ENCODE measurements around the gene ZC2HC1B. TPM values are rescaled to one million over a fixed set of nuclear protein-coding genes. Genes with fewer than 3 reads are reported as not detected.

The ZC2HC1B gene
- total and polyA plus RNA-seq, 9 of the 15 experiments (the other 6 are each of a cell fraction or from before 2014, with no cell fraction given) = not detected

DNA sequence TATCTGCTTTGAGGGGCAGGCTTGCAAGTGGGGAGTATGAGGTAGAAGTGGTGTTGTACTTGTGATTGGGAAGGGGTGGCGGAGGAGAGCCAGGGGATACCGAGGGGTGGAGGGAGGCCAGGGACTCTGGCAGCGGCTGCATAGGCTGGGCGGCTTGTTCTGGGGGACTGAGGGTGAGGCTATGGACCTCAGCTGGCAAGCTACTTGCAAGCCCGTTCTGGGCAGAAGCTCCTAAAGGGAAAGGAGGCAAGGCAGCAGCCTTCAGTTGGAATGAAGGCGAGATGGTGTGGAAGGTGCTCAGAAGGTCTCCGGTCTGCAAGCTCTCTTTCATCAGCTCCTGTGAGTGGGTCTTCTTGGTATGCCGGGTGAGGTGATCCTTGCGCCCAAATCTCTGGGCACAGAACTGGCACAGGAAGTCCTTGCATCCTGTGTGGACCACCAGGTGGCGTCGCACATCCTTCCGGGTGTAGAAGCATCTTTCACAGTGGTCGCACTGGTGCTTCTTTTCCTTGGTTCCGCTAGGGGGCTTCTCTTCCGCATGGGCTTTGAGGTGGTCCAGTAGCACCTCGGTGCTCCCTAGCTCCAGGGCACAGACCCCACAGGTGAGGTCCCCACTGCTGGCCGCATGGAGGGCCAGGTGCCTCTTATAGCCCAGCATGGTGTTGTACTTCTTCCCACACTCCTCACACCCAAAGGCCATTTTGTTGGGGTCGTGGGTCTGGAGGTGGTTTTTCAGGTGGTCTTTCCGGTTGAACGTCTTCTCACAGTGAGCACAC lies 77.8 kb downstream of the ZC2HC1B start (continued):
- TF ChIP-seq ZBTB9 (CRISPR knock-in tag; IDR thresholded peaks at IDR 0.05) (no peak), PHTF2 (CRISPR knock-in tag; IDR thresholded peaks at IDR 0.05) (no peak), SMARCE1 (IDR thresholded peaks at IDR 0.05) (no peak), ZNF134 (CRISPR knock-in tag; conservative IDR thresholded peaks at IDR 0.05) (no peak), KHSRP (IDR thresholded peaks at IDR 0.05) (no peak), ZNF644 (tag; IDR thresholded peaks at IDR 0.05; ENCODE audit: low read depth) (no peak), U2AF1 (optimal IDR thresholded peaks at IDR 0.05; ENCODE audit: low read depth, low read length) (no peak)
- TF ChIP-seq, protein P1, sequence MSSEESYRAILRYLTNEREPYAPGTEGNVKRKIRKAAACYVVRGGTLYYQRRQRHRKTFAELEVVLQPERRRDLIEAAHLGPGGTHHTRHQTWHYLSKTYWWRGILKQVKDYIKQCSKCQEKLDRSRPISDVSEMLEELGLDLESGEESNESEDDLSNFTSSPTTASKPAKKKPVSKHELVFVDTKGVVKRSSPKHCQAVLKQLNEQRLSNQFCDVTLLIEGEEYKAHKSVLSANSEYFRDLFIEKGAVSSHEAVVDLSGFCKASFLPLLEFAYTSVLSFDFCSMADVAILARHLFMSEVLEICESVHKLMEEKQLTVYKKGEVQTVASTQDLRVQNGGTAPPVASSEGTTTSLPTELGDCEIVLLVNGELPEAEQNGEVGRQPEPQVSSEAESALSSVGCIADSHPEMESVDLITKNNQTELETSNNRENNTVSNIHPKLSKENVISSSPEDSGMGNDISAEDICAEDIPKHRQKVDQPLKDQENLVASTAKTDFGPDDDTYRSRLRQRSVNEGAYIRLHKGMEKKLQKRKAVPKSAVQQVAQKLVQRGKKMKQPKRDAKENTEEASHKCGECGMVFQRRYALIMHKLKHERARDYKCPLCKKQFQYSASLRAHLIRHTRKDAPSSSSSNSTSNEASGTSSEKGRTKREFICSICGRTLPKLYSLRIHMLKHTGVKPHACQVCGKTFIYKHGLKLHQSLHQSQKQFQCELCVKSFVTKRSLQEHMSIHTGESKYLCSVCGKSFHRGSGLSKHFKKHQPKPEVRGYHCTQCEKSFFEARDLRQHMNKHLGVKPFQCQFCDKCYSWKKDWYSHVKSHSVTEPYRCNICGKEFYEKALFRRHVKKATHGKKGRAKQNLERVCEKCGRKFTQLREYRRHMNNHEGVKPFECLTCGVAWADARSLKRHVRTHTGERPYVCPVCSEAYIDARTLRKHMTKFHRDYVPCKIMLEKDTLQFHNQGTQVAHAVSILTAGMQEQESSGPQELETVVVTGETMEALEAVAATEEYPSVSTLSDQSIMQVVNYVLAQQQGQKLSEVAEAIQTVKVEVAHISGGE (CRISPR knock-in tag; IDR thresholded peaks at IDR 0.05) = 0 out of 6 replicates have a peak, but pooled peaks of 1 of the 3 experiments have one; percentile 30

Data from K562 (cell line).